A673 (cell line): ENCODE measurements around the gene ABCA2. TPM values are rescaled to one million over a fixed set of nuclear protein-coding genes. Genes with fewer than 3 reads are reported as not detected.

Experiments used
- BruUV-seq: library from RNA; stranded (reverse); fragments of 400-500 nt; replicated peaks from 2 replicates; lab custom pipeline; 2021; lab: Mats Ljungman, UMichigan
- CTCF ChIA-PET: fragments of 300-600 bp; sonication (Branson Sonifier 250); formaldehyde crosslinking; loops from one replicate; lab custom pipeline; 2022; ENCODE audit warnings: antibody characterized with exemption; lab: Charles Lee
- POLR2A ChIA-PET: fragments of 300-600 bp; sonication (Branson Sonifier 250); formaldehyde crosslinking; loops from one replicate; lab custom pipeline; 2022; ENCODE audit warnings: antibody characterized with exemption; ENCODE audit not compliant: low non-redundant PET; lab: Charles Lee
- DNase-seq: peaks from one replicate; pipeline ENCODE4 v3.0.0-alpha.2; 2015; ENCODE audit warnings: low spot score
- H3K27ac ChIP-seq: fragments of 200-600 bp; sonication (generic); 2 replicates; pipeline ENCODE4 v1.5.1; 2016; ENCODE audit warnings: mixed run types, low read depth, mild to moderate bottlenecking, mixed read lengths, antibody characterized with exemption, low read length; ENCODE audit not compliant: poor library complexity, severe bottlenecking
- H3K27me3 ChIP-seq: fragments of 200-600 bp; sonication (generic); replicated peaks from 2 replicates; pipeline ENCODE4 v1.6.1; 2017; ENCODE audit warnings: mixed run types, low read depth, mild to moderate bottlenecking, mixed read lengths, antibody characterized with exemption, low read length; ENCODE audit not compliant: insufficient read depth, poor library complexity
- H3K36me3 ChIP-seq: fragments of 200-600 bp; sonication (generic); 2 replicates; pipeline ENCODE4 v1.6.1; 2016; ENCODE audit warnings: mixed run types, mild to moderate bottlenecking, mixed read lengths, antibody characterized with exemption, low read length; ENCODE audit not compliant: insufficient read depth, poor library complexity, severe bottlenecking
- H3K4me1 ChIP-seq: fragments of 200-600 bp; sonication (generic); 2 replicates; pipeline ENCODE4 v1.6.1; 2017; ENCODE audit warnings: mixed run types, mild to moderate bottlenecking, mixed read lengths, antibody characterized with exemption, low read length; ENCODE audit not compliant: insufficient read depth, poor library complexity, severe bottlenecking
- H3K4me3 ChIP-seq: fragments of 200-600 bp; sonication (generic); 2 replicates; pipeline ENCODE4 v1.5.1; 2016; ENCODE audit warnings: low read depth, mixed run types, mild to moderate bottlenecking, mixed read lengths, low read length; ENCODE audit not compliant: poor library complexity, severe bottlenecking
- H3K9me3 ChIP-seq: fragments of 200-600 bp; sonication (generic); 2 replicates; pipeline ENCODE4 v1.6.1; 2016; ENCODE audit warnings: mixed run types, low read depth, mild to moderate bottlenecking, mixed read lengths, antibody characterized with exemption, low read length; ENCODE audit not compliant: poor library complexity, severe bottlenecking
- CTCF ChIP-seq: fragments of 300-800, 200-600 bp; sonication (generic); conservative IDR thresholded peaks from 2 replicates; pipeline ENCODE4 v1.5.1; 2017; ENCODE audit warnings: low read depth, mild to moderate bottlenecking, antibody characterized with exemption, low read length, moderate library complexity, mixed read lengths
- EZH2 ChIP-seq: fragments of 200-600 bp; sonication (generic); IDR thresholded peaks from 2 replicates; pipeline ENCODE4 v1.6.1; 2017; ENCODE audit warnings: borderline replicate concordance, low read depth, mild to moderate bottlenecking, mixed read lengths, antibody characterized with exemption, low read length; ENCODE audit not compliant: poor library complexity, severe bottlenecking
- intact Hi-C: fragments of 100-400 bp; cut with micrococcal nuclease; formaldehyde crosslinking; loops from one replicate; pipeline ENCODE4 v1.10.0; 2022; ENCODE audit not compliant: unreplicated experiment
- total RNA-seq: library from RNA; stranded (reverse); gene quantifications from 2 replicates; pipeline ENCODE4 v1.2.3, GENCODE V29; 2021

The ABCA2 gene
- total RNA-seq, 1 experiment from 2014 or later, result 27.8 TPM

GRCh38 chr9:136977223-136977622 lies 50.8 kb downstream of the ABCA2 start, which contains the start of gene PTGDS:
Gene PTGDS, plus strand, starts transcription at chr9:136977504. Its CDS starts 75 bp downstream, at chr9:136977579.
- H3K4me1 ChIP-seq, result no peaks in the 10 kb centered on the region
- CTCF ChIA-PET, result no interaction called here
- intact Hi-C loops, result no loop called here
- no peak for TF ChIP-seq EZH2
- no peak for TF ChIP-seq CTCF
- no peaks in the 10 kb centered on the region for H3K36me3 ChIP-seq
- no peaks in the 10 kb centered on the region for H3K27me3 ChIP-seq
- H3K27ac ChIP-seq, result no peak within 1 kb of the TSS
- DNase-seq, result no peak
- no peaks in the 10 kb centered on the region for H3K9me3 ChIP-seq
- H3K4me3 ChIP-seq, result peak within 1 kb of the TSS; percentile 50
- BruUV-seq, result no TSS peak
- POLR2A ChIA-PET, result no interaction called here

- H3K27me3 ChIP-seq, result no peaks in the 10 kb centered on the region
- CTCF ChIA-PET, result no interaction called here
- no peaks in the 10 kb centered on the region for H3K9me3 ChIP-seq
- H3K4me3 ChIP-seq, result no peak overlapping the region
- no peaks in the 10 kb centered on the region for H3K36me3 ChIP-seq
- H3K4me1 ChIP-seq, result no peaks in the 10 kb centered on the region
- no TSS peak for BruUV-seq
- POLR2A ChIA-PET, result interaction anchor here (0.6 kb wide), 1 partner anchor 430 kb away, joined by 6 read pairs; no protein-coding TSS in a partner anchor
- no peak overlapping the region for H3K27ac ChIP-seq
- no peak for TF ChIP-seq EZH2
- TF ChIP-seq CTCF, result peak; percentile 28; the same call in 1 of the 2 replicates
- DNase-seq, result no peak
- intact Hi-C loops, result no loop called here
These were observed 52.4 kb downstream of the ABCA2 start for GRCh38 chr9:136975644-136976043.

GRCh38 chr9:136974817-136975535 lies 53.1 kb downstream of the ABCA2 start:
- ChIA-PET POLR2A (interaction anchor here (0.6 kb wide), 1 partner anchor 431 kb away, joined by 6 read pairs; no protein-coding TSS in a partner anchor), CTCF (interaction anchor here (0.8 kb wide), 1 partner anchor 60 kb away, joined by 3 read pairs; no protein-coding TSS in a partner anchor)
- no TSS peak for BruUV-seq
- H3K36me3 ChIP-seq, result no peaks in the 10 kb centered on the region
- TF ChIP-seq EZH2 (no peak), CTCF (no peak)
- no peak for DNase-seq
- H3K27ac ChIP-seq, result no peak overlapping the region
- intact Hi-C loops, result no loop called here
- no peaks in the 10 kb centered on the region for H3K4me1 ChIP-seq
- no peaks in the 10 kb centered on the region for H3K27me3 ChIP-seq
- H3K9me3 ChIP-seq, result no peaks in the 10 kb centered on the region
- H3K4me3 ChIP-seq, result no peak overlapping the region
